ENCODE data around the gene FGF2.
"Not testable (repeated sequence)": the region's sequence is repeated elsewhere in the genome, so short reads cannot be mapped to it uniquely, and the experiment has no call there.

Gene FGF2

DNA sequence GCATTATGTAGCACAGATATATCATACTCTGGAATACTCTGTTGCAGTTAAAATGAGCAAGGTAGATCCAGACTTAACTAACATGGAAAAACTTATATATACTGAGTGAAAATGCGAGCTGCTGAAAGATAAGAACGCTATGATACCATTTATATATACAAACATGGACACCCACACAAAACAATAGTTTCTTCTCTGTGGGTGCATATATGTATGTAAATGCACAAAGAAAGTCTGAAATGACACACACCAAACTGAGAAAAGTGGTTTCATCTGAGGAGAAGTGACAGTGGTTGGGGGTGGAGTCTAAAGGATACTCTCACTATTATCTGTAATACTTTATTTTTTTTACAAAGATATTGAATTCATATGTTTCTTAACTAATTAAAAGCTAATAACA is 12.2 kb upstream of the FGF2 start:
- no peak for DNase-seq (ENCODE audit: low read depth)

DNA sequence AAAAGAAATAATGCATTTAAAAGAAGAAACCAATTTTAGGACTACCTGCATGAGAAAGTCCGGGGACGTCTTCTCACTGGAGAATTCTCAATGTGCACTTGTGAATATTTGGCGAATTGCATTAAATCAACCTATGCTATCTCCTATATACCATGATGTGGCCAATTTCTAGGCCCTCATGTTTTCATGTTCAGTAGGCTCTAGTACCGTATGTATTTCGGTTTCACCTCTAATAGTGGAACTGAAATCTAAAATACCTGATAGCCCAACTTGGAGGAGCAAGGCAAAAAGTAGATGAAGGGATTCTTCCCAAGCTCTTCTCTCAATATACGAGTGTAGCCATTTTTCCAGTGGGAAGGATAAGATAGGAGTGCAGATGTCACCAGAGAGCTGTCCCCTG is 11.4 kb upstream of the FGF2 start:
- no peak for DNase-seq (ENCODE audit: low read depth)

DNA sequence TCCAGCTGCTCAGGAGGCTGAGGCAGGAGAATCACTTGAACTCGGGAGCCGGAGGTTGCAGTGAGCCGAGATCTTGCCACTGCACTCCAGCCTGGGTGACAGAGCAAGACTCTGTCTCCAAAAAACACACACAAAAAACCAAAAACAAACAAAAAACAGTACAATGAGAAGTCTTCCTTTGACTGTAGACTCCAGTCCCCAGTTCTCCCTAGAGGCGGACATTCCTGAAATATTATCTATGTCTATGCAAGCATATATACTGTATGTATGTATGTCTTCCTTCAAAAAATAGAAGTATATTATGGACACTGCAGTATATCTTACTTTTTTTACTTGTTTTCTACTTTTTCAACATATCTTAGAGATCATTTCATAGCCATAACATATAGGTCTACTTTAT is 10.2 kb upstream of the FGF2 start:
- no peak for DNase-seq (ENCODE audit: low read depth)

DNA sequence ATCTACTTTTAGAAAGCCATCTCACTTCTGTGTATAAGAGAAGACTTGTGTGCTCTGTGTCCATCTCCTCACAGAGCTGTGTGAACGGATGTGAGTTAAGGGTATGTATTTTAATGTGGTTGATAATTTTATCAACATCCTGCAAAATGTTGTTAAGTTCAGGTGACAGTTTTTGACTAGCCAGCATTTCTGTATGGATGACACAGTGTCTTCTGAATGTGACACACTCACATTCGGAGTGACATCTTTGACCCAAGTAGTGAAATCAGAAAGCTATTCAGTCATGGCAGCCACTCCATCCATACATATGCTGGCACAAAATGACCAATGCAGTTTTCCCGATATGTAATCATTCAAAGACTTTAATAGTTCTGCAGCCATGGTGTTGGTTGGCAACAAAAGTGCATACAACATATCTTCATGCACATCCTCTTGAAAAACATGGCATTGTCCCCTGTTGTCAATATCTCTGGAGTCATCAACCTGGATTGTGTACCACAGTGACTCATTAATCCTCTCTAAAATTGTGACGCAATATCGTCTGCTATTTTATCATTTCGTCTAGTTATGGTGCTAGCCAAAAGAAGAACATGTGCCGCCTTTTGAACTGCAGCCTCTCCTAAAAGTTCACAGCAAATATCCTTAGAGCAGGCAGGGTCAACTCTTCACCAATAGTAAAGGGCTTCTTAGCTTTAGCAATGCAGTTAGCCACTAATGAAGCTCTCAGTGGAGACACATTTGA is 6.8 kb upstream of the FGF2 start:
- DNase-seq (ENCODE audit: low read depth), result no peak

DNA sequence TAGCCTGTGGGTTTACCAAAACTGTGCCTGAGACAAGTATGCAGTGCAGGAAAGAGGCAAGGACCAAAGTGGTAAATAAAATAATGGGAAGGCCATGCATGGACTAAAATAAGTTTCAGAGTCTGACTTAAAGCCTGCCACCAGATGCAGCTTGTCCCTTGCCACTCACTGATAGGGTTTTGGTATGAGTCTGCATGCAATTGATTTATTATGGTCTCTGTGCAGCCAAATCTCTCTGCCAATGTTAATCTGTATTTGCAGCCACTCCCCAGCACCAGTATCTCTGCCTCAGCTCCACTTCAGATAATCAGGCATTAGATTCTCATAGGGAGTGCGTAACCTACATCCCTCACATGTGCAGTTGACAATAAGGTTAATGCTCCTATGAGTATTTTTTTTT is 5.5 kb upstream of the FGF2 start:
- DNase-seq (ENCODE audit: low read depth), result no peak

DNA sequence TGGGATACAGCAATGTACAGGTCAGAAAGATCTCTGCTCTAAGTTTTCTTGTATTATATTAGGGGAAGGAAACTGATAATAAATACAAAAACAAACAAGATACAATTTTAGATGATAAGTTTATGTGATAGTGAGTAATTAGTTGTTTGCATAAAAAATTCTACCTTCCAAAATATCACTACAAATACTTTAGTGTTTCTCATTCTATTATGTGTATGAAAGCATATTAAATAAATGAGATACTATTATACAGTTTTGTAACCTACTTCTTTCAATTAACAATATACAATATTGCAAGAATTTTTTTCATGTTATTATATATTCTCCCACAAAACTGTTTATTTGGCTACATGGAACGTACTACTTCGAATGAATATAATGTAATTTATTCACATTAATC is 4.2 kb upstream of the FGF2 start:
- no peak for DNase-seq (ENCODE audit: low read depth)

DNA sequence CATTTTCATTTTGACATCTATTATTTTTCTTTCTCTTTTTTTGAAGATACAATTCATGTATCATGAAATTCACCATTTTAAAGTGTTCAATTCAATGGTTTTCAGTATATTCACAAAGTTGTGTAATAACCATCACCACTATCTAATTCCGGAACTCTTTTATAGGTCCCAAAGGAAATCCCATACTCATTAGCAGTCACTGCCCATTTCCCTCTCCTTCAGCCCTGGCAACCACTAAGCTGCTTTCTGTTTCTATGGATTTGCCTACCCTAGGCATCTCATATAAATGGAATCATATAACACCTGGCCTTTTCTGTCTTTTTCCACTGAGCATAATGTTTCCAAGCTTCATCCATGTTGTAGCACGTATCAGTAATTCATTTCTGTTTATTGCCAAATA is 3.2 kb upstream of the FGF2 start:
- no peak for DNase-seq (ENCODE audit: low read depth)

DNA sequence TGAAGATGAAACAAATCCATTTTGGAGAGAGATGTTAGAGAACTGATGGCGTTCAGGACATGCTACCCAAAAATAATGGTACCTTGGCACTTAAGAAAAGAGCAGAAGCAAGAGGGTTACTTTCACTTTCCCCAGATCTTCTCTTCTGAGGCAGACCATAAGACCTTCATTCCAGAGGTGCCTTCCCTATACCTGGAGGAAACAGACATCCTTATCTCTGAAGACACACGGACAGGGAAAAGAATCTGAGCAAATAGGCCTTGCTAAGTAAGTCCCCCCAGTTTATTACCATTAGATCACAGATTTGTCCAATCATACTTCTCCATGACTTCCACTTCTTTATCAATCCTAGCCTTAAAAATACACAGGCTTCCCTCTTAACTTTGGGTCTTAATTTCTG is 2.0 kb upstream of the FGF2 start:
- no peak for DNase-seq (ENCODE audit: low read depth)

DNA sequence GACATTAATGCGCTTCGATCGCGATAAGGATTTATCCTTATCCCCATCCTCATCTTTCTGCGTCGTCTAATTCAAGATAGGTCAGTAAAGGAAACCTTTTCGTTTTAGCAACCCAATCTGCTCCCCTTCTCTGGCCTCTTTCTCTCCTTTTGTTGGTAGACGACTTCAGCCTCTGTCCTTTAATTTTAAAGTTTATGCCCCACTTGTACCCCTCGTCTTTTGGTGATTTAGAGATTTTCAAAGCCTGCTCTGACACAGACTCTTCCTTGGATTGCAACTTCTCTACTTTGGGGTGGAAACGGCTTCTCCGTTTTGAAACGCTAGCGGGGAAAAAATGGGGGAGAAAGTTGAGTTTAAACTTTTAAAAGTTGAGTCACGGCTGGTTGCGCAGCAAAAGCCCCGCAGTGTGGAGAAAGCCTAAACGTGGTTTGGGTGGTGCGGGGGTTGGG is 528 bp upstream of the FGF2 start:
- no peak for DNase-seq (ENCODE audit: low read depth)

DNA sequence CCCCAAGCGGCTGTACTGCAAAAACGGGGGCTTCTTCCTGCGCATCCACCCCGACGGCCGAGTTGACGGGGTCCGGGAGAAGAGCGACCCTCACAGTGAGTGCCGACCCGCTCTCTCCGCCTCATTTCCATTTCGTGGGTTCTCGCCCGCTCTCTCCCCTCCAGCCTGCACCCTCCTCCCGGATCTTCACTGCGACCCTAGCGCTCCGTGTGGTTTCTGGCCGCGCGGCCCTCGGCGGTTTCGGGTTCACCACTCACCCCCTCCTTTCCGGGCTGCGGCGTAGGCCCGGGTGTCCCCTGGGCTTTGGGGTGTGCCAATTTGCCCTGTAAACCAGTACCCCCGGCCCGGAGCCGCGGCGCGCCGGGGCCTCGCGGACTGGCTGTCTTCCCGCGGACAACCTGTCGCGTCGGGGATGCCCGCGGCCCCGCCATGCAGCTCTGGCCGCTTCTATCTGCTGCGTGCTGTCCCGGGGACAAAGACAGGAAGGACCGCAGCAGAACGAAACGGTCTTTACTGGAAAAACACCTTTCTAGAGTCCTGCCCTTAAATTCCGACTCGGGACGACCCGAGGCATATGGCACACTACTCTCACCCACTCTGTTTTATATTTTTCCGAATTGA is 737 bp downstream of the FGF2 start:
- DNase-seq (ENCODE audit: low read depth), result peak; percentile 10

DNA sequence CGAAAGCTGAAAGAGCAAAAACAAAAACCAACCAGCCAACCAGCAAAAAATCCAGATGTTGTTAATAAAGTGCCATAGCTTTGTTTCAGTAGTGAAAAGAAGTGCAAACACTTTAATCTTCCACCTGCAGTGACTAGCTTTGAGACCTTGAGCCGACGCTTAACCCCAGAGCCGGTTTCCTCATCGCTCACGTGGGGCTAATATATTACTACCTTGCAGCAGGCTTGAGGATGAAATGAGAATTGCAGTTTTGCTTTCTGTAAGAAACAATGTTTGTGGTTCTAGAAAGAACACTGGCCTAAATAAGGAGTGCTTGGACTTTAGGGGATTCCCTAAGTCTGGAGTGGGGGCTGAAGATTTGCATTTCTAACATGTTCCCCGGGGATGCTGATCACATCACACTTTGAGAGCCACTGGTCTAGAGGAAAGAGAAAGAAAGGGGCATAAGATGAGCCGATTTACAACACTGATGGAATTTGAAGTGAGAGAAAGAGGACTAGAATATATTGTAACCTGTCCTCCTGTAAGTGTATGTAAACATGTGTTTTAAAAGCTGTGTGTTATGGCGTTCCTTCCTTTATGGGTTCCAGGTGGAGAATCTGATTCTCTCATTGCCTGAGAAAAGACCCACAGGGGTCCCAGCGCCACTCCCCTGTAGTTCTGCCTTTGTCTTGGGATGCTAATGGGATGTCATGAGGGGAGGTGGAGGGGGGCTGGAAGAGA is 1.4 kb downstream of the FGF2 start:
- DNase-seq (ENCODE audit: low read depth), result no peak

DNA sequence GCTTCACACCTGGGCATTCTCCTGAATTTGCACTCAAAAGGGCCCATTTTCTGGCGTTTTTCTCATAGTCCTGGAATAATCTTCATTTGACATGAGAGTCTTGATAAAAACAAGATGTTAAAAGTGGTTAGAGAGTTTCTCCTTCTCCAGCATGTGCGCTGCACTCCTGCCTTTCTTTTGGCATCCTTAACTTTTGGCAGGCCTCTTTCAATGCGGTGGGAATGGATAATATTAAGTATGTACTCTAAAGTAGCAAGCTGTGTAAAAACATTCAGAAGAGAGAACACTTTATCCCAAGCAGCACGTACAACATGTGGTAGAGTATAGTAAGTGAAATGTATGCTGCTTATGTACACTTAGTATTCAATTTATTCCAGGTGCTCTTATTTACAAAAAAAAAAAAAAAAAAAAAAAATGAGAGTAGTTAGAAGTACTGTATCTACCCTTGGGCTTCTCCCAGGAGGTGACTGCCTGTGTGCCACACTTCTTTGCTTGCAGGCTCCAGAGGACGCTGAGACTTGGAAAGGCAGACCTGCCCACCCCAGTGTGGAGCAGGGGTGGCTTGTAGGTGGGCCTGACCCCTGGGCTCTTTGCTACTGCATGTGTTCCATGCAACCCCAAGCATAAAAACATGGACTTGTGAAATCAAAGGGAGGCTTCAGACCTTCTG is 3.9 kb downstream of the FGF2 start:
- DNase-seq (ENCODE audit: low read depth), result no peak

DNA sequence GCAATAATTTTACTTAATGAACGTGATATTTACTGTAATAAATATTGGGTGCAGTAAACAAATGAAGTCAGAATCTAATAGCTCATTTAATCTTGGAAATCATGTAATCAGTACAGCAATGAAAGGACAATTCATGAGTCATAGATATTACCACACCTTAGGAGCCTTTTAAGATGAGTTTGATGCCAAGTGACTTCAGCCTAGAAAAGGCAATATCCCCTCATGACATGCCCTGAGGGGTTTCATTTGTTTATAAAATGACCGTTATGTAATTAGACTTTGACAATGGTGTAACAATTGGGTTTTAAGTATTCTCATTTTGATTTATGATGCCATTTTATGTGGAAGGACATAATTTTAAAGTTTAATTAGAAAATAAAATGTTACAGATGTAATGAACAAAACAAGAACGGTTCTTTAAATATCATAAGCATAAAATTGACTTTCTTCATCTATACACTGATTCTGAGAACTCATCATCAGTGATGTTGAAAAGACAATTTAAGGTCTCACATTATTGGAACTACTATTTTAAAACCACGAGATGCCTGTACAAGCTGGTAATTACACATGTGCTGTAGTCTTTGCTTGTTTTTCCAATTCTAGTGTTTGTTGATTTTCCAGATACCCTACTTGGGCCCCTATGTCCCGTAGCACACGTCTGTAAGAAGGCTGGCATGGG is 5.0 kb downstream of the FGF2 start:
- DNase-seq (ENCODE audit: low read depth), result no peak

DNA sequence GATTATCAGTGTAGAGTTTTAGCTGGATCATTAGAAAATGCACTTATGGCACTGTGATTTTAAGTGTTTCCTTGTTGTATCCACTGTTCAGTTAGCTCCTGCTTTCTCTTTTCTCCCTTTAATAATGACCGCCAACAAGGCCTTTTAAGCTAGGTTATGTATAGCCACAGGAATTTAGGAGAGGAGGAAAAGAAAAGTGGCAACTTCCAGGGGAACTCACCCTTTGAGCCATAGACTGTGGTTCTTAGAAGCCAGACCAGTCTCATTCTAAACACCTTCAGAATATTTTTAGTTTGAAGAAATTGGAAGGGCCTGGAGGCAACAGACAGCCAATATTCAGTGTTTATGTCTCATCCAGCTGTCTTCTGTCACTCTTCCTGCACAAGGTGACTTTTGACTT is 6.1 kb downstream of the FGF2 start:
- no peak for DNase-seq (ENCODE audit: low read depth)

DNA sequence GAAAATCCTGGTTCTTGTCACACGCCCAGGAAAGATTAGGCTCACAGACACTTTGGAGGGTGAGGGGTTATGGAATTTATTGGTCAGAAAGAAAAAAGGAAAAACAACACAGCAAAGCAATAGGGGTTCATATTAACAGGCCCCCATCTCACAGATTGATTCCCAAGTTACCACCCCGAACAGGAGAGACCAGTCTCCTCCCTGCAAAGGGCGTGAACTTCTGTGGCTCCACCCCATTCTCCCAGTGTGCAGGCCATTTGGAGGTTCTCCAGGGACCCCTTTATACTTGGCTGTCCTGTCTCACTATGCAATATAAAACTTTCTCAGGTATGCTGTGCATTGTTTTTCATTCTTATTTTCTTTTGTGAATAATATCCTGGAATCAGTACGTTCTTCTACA is 7.4 kb downstream of the FGF2 start:
- no peak for DNase-seq (ENCODE audit: low read depth)

DNA sequence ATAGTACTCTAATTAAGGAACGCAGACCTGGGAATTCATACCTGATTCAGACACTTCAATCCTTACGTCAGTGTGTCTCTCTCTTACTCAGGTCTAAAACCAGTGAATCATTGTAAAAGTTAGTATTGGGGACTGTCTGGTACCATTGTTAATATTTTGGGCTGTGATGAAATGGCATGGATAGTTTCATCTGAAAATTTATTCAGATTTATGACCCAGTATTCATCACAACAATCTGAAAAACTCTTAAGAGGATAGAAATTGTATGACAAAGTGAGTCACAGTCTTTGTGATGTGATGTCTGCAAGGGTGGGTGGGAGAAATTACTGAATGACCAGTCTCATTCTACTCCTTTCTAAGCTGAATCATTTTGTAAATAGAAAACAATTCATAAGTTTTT is 10.3 kb downstream of the FGF2 start:
- no peak for DNase-seq (ENCODE audit: low read depth)

DNA sequence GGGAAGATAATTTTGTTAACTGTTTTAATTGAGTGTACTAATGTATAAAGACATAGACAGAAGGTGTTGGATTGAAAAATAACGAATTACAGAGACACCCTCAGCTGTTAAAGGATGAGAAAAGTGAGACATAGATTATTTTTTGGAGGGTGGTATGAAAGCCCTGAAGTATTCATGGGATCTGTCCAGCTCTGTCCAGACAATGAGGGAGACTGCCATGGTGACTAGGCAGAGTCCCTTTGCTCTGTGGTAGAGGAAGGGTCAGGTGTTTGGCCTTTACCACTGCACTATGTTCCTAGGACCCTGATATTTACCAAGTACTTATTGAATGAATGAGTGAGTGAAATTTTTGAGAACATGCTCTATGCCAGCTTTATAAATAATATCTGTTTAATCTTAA is 11.4 kb downstream of the FGF2 start:
- DNase-seq (ENCODE audit: low read depth), result no peak

DNA sequence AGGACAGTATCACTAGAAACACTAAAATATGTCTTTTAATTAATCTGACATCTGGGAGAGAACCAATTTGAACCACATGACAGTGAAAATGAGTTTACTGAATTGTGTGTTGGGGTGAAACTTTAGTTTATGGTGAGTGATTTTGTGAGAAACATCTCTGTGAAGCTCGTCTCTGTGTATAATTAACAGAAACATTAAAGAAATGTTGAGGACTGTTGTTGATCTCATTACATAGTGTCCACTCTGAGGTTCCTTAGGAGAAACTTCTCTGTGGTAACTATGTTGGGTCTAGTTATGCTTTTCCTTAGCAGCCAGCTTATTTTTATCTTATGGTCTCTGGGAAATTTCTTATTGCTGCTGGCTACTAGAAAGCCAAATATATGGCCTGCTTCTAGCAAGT is 15.8 kb downstream of the FGF2 start:
- no peak for DNase-seq (ENCODE audit: low read depth)

DNA sequence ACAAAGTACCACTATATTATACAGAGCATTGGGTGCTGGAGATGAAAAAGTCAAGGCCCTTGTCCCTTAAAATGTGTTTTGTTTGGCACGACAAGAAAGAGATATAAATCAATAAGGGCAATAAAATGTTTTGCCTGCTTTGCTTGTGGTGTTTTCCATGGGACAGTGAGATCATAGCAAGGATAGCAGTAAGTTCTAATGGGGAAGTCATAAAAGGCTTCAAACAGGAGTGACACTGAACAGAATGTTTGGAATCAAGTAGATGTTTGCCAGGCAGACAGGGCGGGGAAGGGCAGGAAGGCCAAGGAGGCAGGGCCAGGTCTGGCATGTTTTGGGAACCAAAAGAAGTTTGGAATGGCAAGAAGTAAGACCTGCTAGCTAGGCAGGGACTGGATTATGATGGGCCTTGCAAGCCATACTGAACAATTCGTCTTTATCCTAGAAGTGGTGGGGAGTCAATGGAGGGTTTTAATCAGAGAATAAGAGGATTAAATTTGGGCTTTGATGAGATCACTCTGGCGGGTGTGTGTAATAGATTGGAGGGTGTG is 16.4 kb downstream of the FGF2 start:
- no peak for DNase-seq (ENCODE audit: low read depth)

DNA sequence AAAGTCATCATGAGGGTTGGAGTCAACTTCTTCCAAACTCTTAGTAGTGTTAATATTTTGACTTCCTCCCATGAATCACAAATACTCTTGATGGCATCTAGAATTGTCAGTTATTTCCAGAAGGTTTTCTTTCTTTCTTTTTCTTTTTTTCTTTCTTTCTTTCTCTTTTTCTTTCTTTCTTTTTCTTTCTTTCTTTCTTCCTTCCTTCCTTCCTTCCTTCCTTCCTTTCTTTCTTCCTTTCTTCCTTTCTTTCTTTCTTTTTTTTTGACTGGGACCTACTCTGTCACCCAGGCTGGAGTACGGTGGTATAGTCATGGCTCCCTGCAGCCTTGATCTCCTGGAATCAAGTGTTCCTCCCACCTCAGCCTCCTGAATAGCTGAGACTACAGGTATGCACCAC is 17.8 kb downstream of the FGF2 start:
- DNase-seq (ENCODE audit: low read depth), result not testable (repeated sequence)

DNA sequence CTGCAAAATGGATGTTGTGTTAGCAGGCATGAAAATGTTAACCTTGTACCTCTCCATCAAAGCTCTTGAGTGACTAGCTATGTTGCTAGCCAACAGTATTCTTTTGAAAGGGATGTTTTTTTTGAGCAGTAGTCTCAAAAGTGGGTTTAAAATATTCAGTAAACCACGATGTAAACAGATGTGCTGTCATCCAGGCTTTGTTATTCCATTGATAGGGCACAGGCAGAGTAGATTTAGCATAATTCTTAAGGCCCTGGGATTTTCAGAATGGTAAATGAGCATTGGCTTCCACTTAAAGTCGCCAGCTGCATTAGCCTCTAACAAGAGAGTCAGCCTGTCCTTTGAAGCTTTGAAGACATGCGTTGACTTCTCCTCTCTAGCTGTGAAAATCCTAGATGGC is 18.4 kb downstream of the FGF2 start:
- no peak for DNase-seq (ENCODE audit: low read depth)

DNA sequence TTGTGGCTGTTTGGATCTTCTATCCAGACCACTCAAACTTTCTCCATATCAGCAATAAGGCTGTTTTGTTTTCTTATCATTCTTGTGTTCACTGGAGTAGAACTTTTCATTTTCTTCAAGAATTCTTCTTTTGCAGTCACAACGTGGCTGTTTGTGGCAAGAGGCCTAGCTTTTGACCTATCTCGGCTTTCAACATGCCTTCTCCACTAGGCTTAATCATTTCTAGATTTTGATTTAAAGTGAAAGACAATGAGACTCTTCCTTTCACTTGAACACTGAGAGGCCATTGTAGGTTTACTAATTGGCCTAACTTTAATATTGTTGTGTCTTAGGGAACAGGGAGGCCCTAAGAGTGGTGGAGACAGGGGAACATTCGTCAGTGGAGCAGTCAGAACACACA is 19.1 kb downstream of the FGF2 start:
- no peak for DNase-seq (ENCODE audit: low read depth)
